ENCODE data around the gene NXPH2.

NXPH2 gene

GRCh38 chr2:138633049-138633448 is 147.1 kb downstream of the NXPH2 start:
- DNase-seq (ENCODE audit: low read depth), result no peak

GRCh38 chr2:138632066-138632620 is 148.0 kb downstream of the NXPH2 start:
- no peak for DNase-seq (ENCODE audit: low read depth)

GRCh38 chr2:138630164-138630563 is 150.0 kb downstream of the NXPH2 start:
- DNase-seq (ENCODE audit: low read depth), result no peak

- DNase-seq (ENCODE audit: low read depth), result no peak
Measured at GRCh38 chr2:138626148-138626547, 154.0 kb downstream of the NXPH2 start.

DNA sequence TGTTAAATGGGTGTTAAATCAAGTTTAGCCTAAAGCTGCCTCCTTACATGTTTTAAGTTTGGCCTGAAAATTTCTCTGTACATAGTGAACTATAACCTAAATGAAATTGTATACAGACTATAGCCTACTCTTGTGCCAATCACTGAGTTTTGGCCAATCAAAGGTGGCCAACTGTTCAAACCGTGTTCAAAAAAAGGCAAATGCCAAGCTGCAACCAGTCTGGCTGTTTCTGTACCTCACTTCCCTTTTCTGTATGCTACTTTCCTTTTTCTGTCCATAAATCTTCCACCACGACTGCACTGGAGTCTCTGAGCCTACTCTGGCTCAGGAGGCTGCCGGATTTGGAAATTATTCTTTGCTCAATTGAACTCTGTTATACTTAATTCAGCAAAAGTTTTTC is 157.6 kb downstream of the NXPH2 start:
- no peak for DNase-seq (ENCODE audit: low read depth)

GRCh38 chr2:138621139-138621538 is 159.1 kb downstream of the NXPH2 start:
- DNase-seq (ENCODE audit: low read depth), result no peak

- no peak for DNase-seq (ENCODE audit: low read depth)
Measured at GRCh38 chr2:138620431-138620830, 159.8 kb downstream of the NXPH2 start.
